OCI-M2 (cell line): ENCODE results near the gene BTBD9.

Experiments used
- DNase-seq: peaks from one replicate; lab custom pipeline; 2025; ENCODE audit not compliant: unreplicated experiment; lab: John Stamatoyannopoulos, UW

BTBD9 gene

GRCh38 chr6:38184585-38185080 lies 455.1 kb downstream of the BTBD9 start:
- DNase-seq: no peak

GRCh38 chr6:38183856-38184584 lies 455.7 kb downstream of the BTBD9 start:
- DNase-seq: no peak

- DNase-seq: no peak
Measured at GRCh38 chr6:38182426-38182825, 457.3 kb downstream of the BTBD9 start.

GRCh38 chr6:38180586-38180985 lies 459.1 kb downstream of the BTBD9 start:
- no peak for DNase-seq

GRCh38 chr6:38179794-38180430 lies 459.8 kb downstream of the BTBD9 start:
- DNase-seq: no peak

GRCh38 chr6:38179300-38179699 lies 460.4 kb downstream of the BTBD9 start:
- no peak for DNase-seq

GRCh38 chr6:38178584-38178886 lies 461.2 kb downstream of the BTBD9 start:
- DNase-seq: no peak

GRCh38 chr6:38177882-38178583 lies 461.7 kb downstream of the BTBD9 start:
- DNase-seq: no peak

GRCh38 chr6:38176797-38177751 lies 462.7 kb downstream of the BTBD9 start:
- DNase-seq: no peak

- DNase-seq: no peak
Measured at GRCh38 chr6:38175786-38176185, 463.9 kb downstream of the BTBD9 start.

GRCh38 chr6:38174806-38175495 lies 464.8 kb downstream of the BTBD9 start:
- DNase-seq: no peak

GRCh38 chr6:38174315-38174714 lies 465.4 kb downstream of the BTBD9 start:
- DNase-seq: no peak

- no peak for DNase-seq
Measured at GRCh38 chr6:38173909-38174308, 465.8 kb downstream of the BTBD9 start.

GRCh38 chr6:38172739-38173410 lies 466.9 kb downstream of the BTBD9 start:
- DNase-seq: no peak

GRCh38 chr6:38171997-38172738 lies 467.6 kb downstream of the BTBD9 start:
- no peak for DNase-seq

- DNase-seq: no peak
Measured at GRCh38 chr6:38170666-38171355, 468.9 kb downstream of the BTBD9 start.

GRCh38 chr6:38169977-38170526 lies 469.7 kb downstream of the BTBD9 start:
- no peak for DNase-seq

- DNase-seq: no peak
Measured at GRCh38 chr6:38169221-38169976, 470.3 kb downstream of the BTBD9 start.
